ENCODE measurements around the gene PHPT1.

The PHPT1 gene

DNA sequence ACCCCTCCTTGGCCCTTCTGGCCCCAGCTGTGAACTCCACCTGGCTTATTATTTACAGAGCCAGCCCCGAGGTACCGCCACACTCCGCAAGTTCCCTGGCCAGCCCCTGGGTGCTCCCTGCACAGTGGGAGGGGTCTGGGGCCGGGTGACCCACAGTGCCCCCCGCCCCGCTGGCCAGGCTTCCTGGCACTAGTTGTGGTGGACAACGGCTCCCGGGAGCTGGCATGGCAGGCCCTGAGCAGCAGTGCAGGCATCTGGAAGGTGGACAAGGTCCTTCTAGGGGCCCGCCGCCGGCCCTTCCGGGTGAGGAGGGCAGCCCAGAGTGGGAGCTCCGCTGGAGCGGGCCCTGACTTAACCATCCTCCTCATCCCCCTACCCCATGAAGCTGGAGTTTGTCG lies 6.9 kb downstream of the PHPT1 start:
- peaks cover 36% of the 10 kb centered on the region for H3K36me3 ChIP-seq
- peak overlapping the region; percentile 95 for H3K4me2 ChIP-seq
- no peaks in the 10 kb centered on the region for H3K9me3 ChIP-seq
- H3K4me1 ChIP-seq: peaks cover 82% of the 10 kb centered on the region
- H3K9ac ChIP-seq: no peak overlapping the region
- no peaks in the 10 kb centered on the region for H3K27me3 ChIP-seq
- no peak overlapping the region for H3K4me3 ChIP-seq
- H3K27ac ChIP-seq: peak overlapping the region; percentile 53
- H4K20me1 ChIP-seq: peaks cover 77% of the 10 kb centered on the region
- no peak for TF ChIP-seq Cebpa-rat (IDR thresholded peaks at IDR 0.05)

- Histone ChIP-seq H3K27me3 (no peaks in the 10 kb centered on the region), H3K9ac (no peak overlapping the region), H3K4me1 (peaks cover 88% of the 10 kb centered on the region), H3K36me3 (peaks cover 36% of the 10 kb centered on the region), H3K9me3 (no peaks in the 10 kb centered on the region), H3K4me3 (no peak overlapping the region), H3K4me2 (peak overlapping the region; percentile 95), H3K27ac (no peak overlapping the region), H4K20me1 (peaks cover 78% of the 10 kb centered on the region)
- no peak for TF ChIP-seq Cebpa-rat (IDR thresholded peaks at IDR 0.05)
Observed at GRCh38 chr9:136856541-136857141, 7.4 kb downstream of the PHPT1 start.

DNA sequence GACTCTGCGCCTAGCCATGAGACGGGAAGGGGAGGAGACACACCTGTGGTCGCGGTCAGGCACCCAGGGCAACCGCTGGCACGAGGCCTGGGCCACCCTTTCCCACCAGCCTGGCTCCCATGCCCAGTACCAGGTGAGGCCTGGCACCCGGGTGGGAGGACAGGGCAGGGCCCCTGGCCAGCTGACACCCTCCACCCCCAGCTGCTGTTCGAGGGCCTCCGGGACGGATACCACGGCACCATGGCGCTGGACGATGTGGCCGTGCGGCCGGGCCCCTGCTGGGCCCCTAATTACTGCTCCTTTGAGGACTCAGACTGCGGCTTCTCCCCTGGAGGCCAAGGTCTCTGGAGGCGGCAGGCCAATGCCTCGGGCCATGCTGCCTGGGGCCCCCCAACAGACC lies 8.0 kb downstream of the PHPT1 start:
- H3K27ac ChIP-seq: no peak overlapping the region
- no peak overlapping the region for H3K4me3 ChIP-seq
- peaks cover 36% of the 10 kb centered on the region for H3K36me3 ChIP-seq
- H4K20me1 ChIP-seq: peaks cover 84% of the 10 kb centered on the region
- TF ChIP-seq Cebpa-rat (IDR thresholded peaks at IDR 0.05): no peak
- no peaks in the 10 kb centered on the region for H3K9me3 ChIP-seq
- H3K9ac ChIP-seq: no peak overlapping the region
- peak overlapping the region; percentile 95 for H3K4me2 ChIP-seq
- H3K27me3 ChIP-seq: no peaks in the 10 kb centered on the region
- peaks cover 93% of the 10 kb centered on the region for H3K4me1 ChIP-seq

GRCh38 chr9:136857581-136858412 lies 8.6 kb downstream of the PHPT1 start:
- Histone ChIP-seq H3K4me3 (no peak overlapping the region), H3K9ac (peak overlapping the region; percentile 72), H3K27ac (peak overlapping the region; percentile 77), H3K4me1 (peaks cover 94% of the 10 kb centered on the region), H3K4me2 (peak overlapping the region; percentile 95), H3K36me3 (peaks cover 42% of the 10 kb centered on the region), H3K9me3 (no peaks in the 10 kb centered on the region), H3K27me3 (no peaks in the 10 kb centered on the region), H4K20me1 (peaks cover 90% of the 10 kb centered on the region)
- no peak for TF ChIP-seq Cebpa-rat (IDR thresholded peaks at IDR 0.05)

DNA sequence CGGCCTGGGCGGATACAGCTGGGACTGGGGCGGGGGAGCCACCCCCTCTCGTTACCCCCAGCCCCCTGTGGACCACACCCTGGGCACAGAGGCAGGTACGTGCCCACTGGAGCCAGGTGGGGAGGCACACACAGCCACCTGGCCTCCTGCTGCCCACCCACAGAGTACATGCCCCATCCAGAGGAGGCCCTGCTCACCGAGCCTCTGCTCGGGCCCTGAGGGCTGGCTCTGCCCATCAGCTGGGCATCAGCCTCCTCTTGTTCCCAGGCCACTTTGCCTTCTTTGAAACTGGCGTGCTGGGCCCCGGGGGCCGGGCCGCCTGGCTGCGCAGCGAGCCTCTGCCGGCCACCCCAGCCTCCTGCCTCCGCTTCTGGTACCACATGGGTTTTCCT lies 9.2 kb downstream of the PHPT1 start:
- TF ChIP-seq Cebpa-rat (IDR thresholded peaks at IDR 0.05): no peak
- Histone ChIP-seq H3K36me3 (peaks cover 48% of the 10 kb centered on the region), H3K27me3 (no peaks in the 10 kb centered on the region), H3K27ac (peak overlapping the region; percentile 77), H3K4me3 (no peak overlapping the region), H3K4me2 (peak overlapping the region; percentile 95), H3K9me3 (no peaks in the 10 kb centered on the region), H4K20me1 (peaks cover 97% of the 10 kb centered on the region), H3K4me1 (peaks cover 87% of the 10 kb centered on the region), H3K9ac (peak overlapping the region; percentile 72)

- peaks cover 55% of the 10 kb centered on the region for H3K36me3 ChIP-seq
Observed at GRCh38 chr9:136858844-136859757, 9.9 kb downstream of the PHPT1 start.

DNA sequence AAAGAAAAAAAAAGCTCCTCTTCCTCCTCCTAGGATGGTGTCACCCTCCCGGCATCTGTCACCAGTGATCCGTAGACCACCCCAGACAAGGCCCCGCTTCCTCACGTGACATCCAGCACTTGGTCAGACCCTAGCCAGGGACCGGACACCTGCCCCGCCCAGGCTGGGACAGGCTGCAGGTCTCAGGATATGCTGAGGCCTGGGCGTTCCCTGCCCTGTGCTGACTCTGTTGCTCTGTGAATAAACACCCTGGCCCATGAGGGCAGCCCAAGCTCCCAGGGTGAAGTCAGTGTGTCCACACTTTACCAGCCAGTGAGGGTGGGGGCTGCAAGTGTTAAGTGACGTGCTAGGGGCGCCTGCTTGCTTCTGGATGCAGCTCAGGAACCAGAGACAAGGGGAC lies 11.3 kb downstream of the PHPT1 start:
- peaks cover 86% of the 10 kb centered on the region for H3K4me1 ChIP-seq
- H3K9ac ChIP-seq: peak overlapping the region; percentile 29; the same call in 1 of the 2 replicates
- no peaks in the 10 kb centered on the region for H3K27me3 ChIP-seq
- 0 out of 2 replicates have a peak overlapping the region, but pooled peaks have one; percentile 18 for H3K27ac ChIP-seq
- H3K9me3 ChIP-seq: no peaks in the 10 kb centered on the region
- H3K36me3 ChIP-seq: peaks cover 62% of the 10 kb centered on the region
- TF ChIP-seq Cebpa-rat (IDR thresholded peaks at IDR 0.05): no peak
- H3K4me2 ChIP-seq: peak overlapping the region; percentile 95
- peaks cover 100% of the 10 kb centered on the region for H4K20me1 ChIP-seq
- H3K4me3 ChIP-seq: no peak overlapping the region

More at GRCh38 chr9:136858844-136859757, 9.9 kb downstream of the PHPT1 start:
- Histone ChIP-seq H3K4me2 (peak overlapping the region; percentile 95), H3K27ac (peak overlapping the region; percentile 77), H3K27me3 (no peaks in the 10 kb centered on the region), H3K4me1 (peaks cover 87% of the 10 kb centered on the region), H3K4me3 (peak overlapping the region; percentile 4), H3K9ac (peak overlapping the region; percentile 72), H4K20me1 (peaks cover 100% of the 10 kb centered on the region), H3K9me3 (no peaks in the 10 kb centered on the region)
- no peak for TF ChIP-seq Cebpa-rat (IDR thresholded peaks at IDR 0.05)

GRCh38 chr9:136860933-136861873 lies 12.0 kb downstream of the PHPT1 start:
- no peak for TF ChIP-seq Cebpa-rat (IDR thresholded peaks at IDR 0.05)
- H3K27ac ChIP-seq: 0 out of 2 replicates have a peak overlapping the region, but pooled peaks have one; percentile 18
- H3K4me3 ChIP-seq: no peak overlapping the region
- no peaks in the 10 kb centered on the region for H3K27me3 ChIP-seq
- H3K4me1 ChIP-seq: peaks cover 79% of the 10 kb centered on the region
- peaks cover 62% of the 10 kb centered on the region for H3K36me3 ChIP-seq
- peak overlapping the region; percentile 29; the same call in 1 of the 2 replicates for H3K9ac ChIP-seq
- peaks cover 93% of the 10 kb centered on the region for H4K20me1 ChIP-seq
- H3K4me2 ChIP-seq: peak overlapping the region; percentile 95; the same call in 1 of the 2 replicates
- no peaks in the 10 kb centered on the region for H3K9me3 ChIP-seq
